Heart left ventricle (tissue), 13 donors: ENCODE data around the gene VAMP2.

Experiments
- POLR2A ChIP-seq, 2 donors: fragments of 450-650 bp; IDR thresholded peaks; one replicate each; pipeline ENCODE4 v1.6.1; 2017; ENCODE audit warnings: antibody characterized with exemption in 2 of 2, mild to moderate bottlenecking in 2 of 2, moderate library complexity in 2 of 2
- TF ChIP-seq, protein P1 (sequence below), 12 donors: fragments of 200-600 bp; sonication (generic) in 4 of 12; IDR thresholded peaks; one replicate each; pipeline versions ENCODE4 v1.5.0 to v1.8.0; 2018 to 2022; ENCODE audit warnings: antibody characterized with exemption in 12 of 12, mild to moderate bottlenecking in 5 of 12
- donor health status: ischemic (EF 13 %, LVEDD 7.1; RV severe dilation, severe dysfunction).
- donor health status: DM: no; HTN: yes; CAD: no.
- donor health status: DM: no; HTN: no; CAD: no.
- donor health status: ischemic (EF 25% LVEDD 6.9; RV normal size, moderate dysfunction).
- donor health status: ischemic (EF 25% LVEDD 5.7; RV mildly dilated, moderate dysfunction).
- donor health status: ischemic (EF 35%, LVEDD 5.7; RV mildly dilated, moderate dysfunction).
- donor health status: nonischemic (EF 11% LVEDD 7.7; RV severe dilation, severe dysfunction).
- donor health status: DM: yes; HTN: yes; CAD: no.
- donor health status: PGD.
- donor health status: ischemic (EF 29% LVEDD 5.4; RV normal size, mild dysfunction).
- donor health status: nonischemic (EF 23%, LVEDD 6.1; RV moderate dilation, normal function).

DNA sequence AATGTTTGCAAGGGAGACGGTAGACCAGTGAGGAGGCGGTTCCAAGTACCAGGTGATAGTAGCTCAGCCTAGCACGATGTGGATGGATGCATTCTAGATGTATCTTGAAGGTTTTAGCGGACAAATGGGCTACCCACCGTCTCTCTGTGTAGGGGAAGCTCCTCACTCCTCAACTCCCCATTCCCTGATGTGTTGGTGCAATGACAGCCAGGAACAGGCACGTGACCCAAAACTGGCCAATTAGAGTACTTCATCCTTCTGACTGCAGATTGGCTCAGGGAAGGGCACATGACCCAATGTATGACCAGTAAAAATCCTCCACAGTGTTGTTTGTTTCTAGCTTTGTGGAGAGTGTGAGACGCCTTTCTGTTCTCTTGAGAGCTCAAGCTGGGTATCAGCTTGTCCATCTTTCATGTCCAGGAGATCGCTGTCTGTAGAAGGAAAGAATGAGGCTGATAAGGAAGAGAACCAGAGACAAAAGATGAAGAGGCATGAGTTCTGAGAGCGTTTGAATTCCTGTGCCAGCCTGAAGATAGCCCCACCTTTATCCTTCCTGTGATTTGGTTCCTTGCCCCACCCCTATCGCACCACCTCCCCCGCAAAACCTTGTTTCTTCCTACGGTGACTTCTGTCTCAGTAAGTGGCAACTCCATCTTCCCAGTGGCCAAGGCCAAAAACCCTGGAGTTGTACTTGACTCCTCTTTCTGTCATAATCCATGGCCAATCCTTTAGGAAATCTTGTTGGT is 29.5 kb upstream of the VAMP2 start:
- TF ChIP-seq, protein P1, sequence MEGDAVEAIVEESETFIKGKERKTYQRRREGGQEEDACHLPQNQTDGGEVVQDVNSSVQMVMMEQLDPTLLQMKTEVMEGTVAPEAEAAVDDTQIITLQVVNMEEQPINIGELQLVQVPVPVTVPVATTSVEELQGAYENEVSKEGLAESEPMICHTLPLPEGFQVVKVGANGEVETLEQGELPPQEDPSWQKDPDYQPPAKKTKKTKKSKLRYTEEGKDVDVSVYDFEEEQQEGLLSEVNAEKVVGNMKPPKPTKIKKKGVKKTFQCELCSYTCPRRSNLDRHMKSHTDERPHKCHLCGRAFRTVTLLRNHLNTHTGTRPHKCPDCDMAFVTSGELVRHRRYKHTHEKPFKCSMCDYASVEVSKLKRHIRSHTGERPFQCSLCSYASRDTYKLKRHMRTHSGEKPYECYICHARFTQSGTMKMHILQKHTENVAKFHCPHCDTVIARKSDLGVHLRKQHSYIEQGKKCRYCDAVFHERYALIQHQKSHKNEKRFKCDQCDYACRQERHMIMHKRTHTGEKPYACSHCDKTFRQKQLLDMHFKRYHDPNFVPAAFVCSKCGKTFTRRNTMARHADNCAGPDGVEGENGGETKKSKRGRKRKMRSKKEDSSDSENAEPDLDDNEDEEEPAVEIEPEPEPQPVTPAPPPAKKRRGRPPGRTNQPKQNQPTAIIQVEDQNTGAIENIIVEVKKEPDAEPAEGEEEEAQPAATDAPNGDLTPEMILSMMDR (IDR thresholded peaks at IDR 0.05) = no peak
- peak in 1 of 2 donors; percentile 89 for TF ChIP-seq POLR2A (IDR thresholded peaks at IDR 0.05)
